ENCODE measurements around the gene MLH1.
"Not testable (repeated sequence)": the region's sequence is repeated elsewhere in the genome, so short reads cannot be mapped to it uniquely, and the experiment has no call there.

Gene MLH1

GRCh38 chr3:36993326-36994283 is at the start of gene MLH1:
Gene MLH1 (plus strand): TSS chr3:36993518. CDS start chr3:36993548, 30 bp downstream.
- peak; percentile 96 for DNase-seq (ENCODE audit: low spot score)
- Histone ChIP-seq H3K4me3 (peak within 1 kb of the TSS; percentile 85), H3K27ac (peak within 1 kb of the TSS; percentile 98)
- TF ChIP-seq CTCF (IDR thresholded peaks at IDR 0.05), result no peak

GRCh38 chr3:36943601-36944000 is 49.7 kb upstream of the MLH1 start:
- no peak for TF ChIP-seq CTCF (IDR thresholded peaks at IDR 0.05)
- DNase-seq (ENCODE audit: low spot score), result no peak
- H3K4me3 ChIP-seq, result peak overlapping the region; percentile 89
- peak overlapping the region; percentile 29 to 82 for H3K27ac ChIP-seq

GRCh38 chr3:36944012-36944640 is 49.2 kb upstream of the MLH1 start:
- TF ChIP-seq CTCF (IDR thresholded peaks at IDR 0.05), result no peak
- H3K4me3 ChIP-seq, result peak overlapping the region; percentile 89
- peak overlapping the region; percentile 29 to 82 for H3K27ac ChIP-seq
- DNase-seq (ENCODE audit: low spot score), result peak; percentile 81

GRCh38 chr3:36944641-36945270 is 48.6 kb upstream of the MLH1 start, which contains the start of gene TRANK1:
Gene TRANK1 (minus strand): TSS chr3:36945054. CDS start chr3:36944809, 245 bp downstream.
- peak; percentile 79 for DNase-seq (ENCODE audit: low spot score)
- peak within 1 kb of the TSS; percentile 89 for H3K4me3 ChIP-seq
- TF ChIP-seq CTCF (IDR thresholded peaks at IDR 0.05), result no peak
- H3K27ac ChIP-seq, result peak within 1 kb of the TSS; percentile 29 to 82

GRCh38 chr3:36945333-36945980 is 47.9 kb upstream of the MLH1 start:
- no peak for TF ChIP-seq CTCF (IDR thresholded peaks at IDR 0.05)
- H3K4me3 ChIP-seq, result peak overlapping the region; percentile 89
- peak overlapping the region in 1 of 2 donors; percentile 82 for H3K27ac ChIP-seq
- DNase-seq (ENCODE audit: low spot score), result no peak

- H3K4me3 ChIP-seq; DNase-seq (ENCODE audit: low spot score); H3K27ac ChIP-seq: not testable (repeated sequence)
Measured at GRCh38 chr3:36947814-36948213, 45.5 kb upstream of the MLH1 start.

Measured in coronary artery (tissue), 2 donors.